ENCODE results near the gene MYL11.

Gene MYL11

GRCh38 chr16:30358577-30358936 is 16.0 kb upstream of the MYL11 start:
- DNase-seq, result no peak
- Mint-ChIP-seq H3K27me3 (no peaks in the 10 kb centered on the region), H3K4me3 (no peak overlapping the region), H3K9me3 (no peaks in the 10 kb centered on the region), H3K36me3 (ENCODE audit: low read depth) (peaks cover 85% of the 10 kb centered on the region), H3K27ac (peak overlapping the region; percentile 55), H3K4me1 (ENCODE audit: low read depth) (peaks cover 32% of the 10 kb centered on the region)

DNA sequence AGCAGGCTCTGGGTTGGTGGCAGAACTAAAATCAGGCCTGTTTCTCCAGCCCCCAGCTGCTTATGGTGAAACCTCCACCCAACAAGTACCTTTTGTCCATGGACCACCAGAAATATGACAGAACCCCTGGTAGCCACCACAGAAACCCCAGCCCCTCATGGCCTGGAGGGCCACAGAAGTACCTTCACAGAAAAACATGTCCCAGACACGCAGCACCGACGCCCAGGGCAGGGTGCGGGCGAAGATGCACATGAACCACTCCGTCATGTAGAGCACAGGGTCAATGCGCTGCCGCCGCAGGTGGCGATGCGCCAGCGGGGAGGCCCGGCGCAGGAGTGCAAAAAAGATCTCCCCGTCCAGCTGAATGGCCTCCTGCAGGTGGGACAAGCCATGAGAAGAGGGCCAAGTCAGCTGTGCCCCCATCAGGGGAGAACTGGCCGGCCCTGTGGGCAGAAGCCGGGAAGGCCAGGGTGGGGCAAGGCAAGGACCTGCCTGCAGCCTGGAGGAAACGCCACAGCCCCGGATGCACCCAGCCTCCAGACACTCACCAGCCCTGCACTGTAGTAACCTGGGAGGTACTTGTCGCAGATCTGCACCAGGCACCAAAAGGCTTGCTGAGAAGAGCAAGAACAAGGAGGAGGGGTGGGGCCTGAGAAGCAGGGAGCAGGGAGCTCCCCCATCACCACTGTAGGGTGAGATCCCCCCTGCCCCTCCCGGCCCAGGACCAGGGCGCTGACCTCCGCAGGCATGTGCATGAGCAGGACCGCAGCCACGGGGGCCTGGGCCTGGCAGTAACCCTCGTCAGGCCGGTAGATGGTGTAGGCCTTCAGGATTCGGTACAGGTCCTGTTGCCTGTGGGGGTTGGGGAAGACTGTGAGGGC is 15.4 kb upstream of the MYL11 start:
- Mint-ChIP-seq H3K27ac (peak overlapping the region; percentile 55), H3K9me3 (no peaks in the 10 kb centered on the region), H3K4me3 (no peak overlapping the region), H3K27me3 (no peaks in the 10 kb centered on the region), H3K36me3 (ENCODE audit: low read depth) (peaks cover 85% of the 10 kb centered on the region), H3K4me1 (ENCODE audit: low read depth) (peaks cover 25% of the 10 kb centered on the region)
- DNase-seq, result no peak

- Mint-ChIP-seq H3K9me3 (no peaks in the 10 kb centered on the region), H3K4me3 (no peak overlapping the region), H3K36me3 (ENCODE audit: low read depth) (peaks cover 85% of the 10 kb centered on the region), H3K4me1 (ENCODE audit: low read depth) (peaks cover 21% of the 10 kb centered on the region), H3K27ac (no peak overlapping the region), H3K27me3 (no peaks in the 10 kb centered on the region)
- DNase-seq, result no peak
These were observed 14.8 kb upstream of the MYL11 start for GRCh38 chr16:30359871-30360170.

- Mint-ChIP-seq H3K27ac (peak overlapping the region; percentile 10), H3K4me3 (no peak overlapping the region), H3K4me1 (ENCODE audit: low read depth) (peaks cover 19% of the 10 kb centered on the region), H3K36me3 (ENCODE audit: low read depth) (peaks cover 89% of the 10 kb centered on the region), H3K27me3 (no peaks in the 10 kb centered on the region), H3K9me3 (no peaks in the 10 kb centered on the region)
- no peak for DNase-seq
These were observed 13.4 kb upstream of the MYL11 start for GRCh38 chr16:30361180-30361579.

DNA sequence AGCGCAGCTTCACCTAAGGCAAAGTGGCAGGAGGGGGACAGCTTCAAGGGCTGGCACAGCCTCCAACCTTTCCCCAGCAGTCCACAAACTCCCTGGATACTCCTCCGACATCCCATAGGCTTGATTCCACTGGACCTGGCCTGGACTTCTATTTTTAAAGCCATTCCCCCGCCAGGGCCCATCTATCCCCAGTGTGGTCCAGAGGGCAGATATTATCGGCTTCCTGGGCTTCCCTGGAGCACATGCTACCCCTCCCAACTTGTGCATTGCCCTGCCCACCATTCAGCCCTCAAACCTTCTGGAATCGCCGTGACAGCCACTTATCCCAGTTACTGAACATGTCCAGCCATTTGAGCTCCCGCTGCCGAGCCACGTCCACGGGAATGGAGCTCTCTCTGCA is 9.4 kb upstream of the MYL11 start:
- Mint-ChIP-seq H3K4me3 (no peak overlapping the region), H3K27me3 (no peaks in the 10 kb centered on the region), H3K27ac (peak overlapping the region; percentile 42), H3K9me3 (no peaks in the 10 kb centered on the region), H3K36me3 (ENCODE audit: low read depth) (peaks cover 83% of the 10 kb centered on the region), H3K4me1 (ENCODE audit: low read depth) (peaks cover 34% of the 10 kb centered on the region)
- no peak for DNase-seq

- no peaks in the 10 kb centered on the region for H3K9me3 Mint-ChIP-seq
- H3K4me3 Mint-ChIP-seq, result peak overlapping the region; percentile 94
- peaks cover 39% of the 10 kb centered on the region for H3K4me1 Mint-ChIP-seq (ENCODE audit: low read depth)
- DNase-seq, result no peak
- H3K27me3 Mint-ChIP-seq, result no peaks in the 10 kb centered on the region
- peaks cover 71% of the 10 kb centered on the region for H3K36me3 Mint-ChIP-seq (ENCODE audit: low read depth)
- peak overlapping the region; percentile 92 for H3K27ac Mint-ChIP-seq
These were observed 8.1 kb upstream of the MYL11 start for GRCh38 chr16:30366511-30366910.

- peak overlapping the region; percentile 92 for H3K27ac Mint-ChIP-seq
- H3K9me3 Mint-ChIP-seq, result no peaks in the 10 kb centered on the region
- peaks cover 45% of the 10 kb centered on the region for H3K4me1 Mint-ChIP-seq (ENCODE audit: low read depth)
These were observed 7.1 kb upstream of the MYL11 start for GRCh38 chr16:30367349-30368009.

DNA sequence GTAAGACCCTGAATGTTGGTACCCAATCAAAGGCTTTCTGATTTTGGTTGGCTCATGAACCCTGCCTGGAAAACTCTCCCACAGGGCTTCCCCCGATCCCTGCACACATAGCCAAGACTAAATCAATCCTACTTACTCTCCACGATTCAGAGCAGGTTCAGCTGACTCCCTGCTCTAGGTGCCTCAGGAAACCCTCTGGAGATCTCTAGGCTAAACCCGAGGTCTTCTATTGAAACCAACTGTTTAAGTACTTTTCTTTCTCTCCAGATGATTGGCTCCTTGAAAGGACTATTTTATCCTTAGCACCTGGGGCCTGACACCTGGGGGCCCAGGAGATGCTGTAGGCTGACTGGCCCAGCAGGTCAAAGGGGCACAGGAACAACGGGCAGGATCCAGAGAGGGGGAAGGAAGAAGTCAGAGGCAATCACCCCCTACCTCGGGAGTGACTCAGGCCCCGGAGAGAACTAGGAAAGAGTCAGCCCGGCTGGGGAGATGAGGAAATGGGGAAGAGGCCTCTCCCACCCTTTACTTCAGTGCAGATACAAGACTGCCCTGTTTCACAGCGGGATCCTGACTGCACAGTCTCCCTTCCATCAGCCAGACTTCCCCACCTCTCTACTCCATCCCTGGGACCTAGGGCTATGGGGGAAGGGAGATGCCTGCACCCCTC is 6.3 kb upstream of the MYL11 start:
- no peaks in the 10 kb centered on the region for H3K27me3 Mint-ChIP-seq
- peaks cover 58% of the 10 kb centered on the region for H3K36me3 Mint-ChIP-seq (ENCODE audit: low read depth)
- H3K9me3 Mint-ChIP-seq, result no peaks in the 10 kb centered on the region
- no peak for DNase-seq
- H3K27ac Mint-ChIP-seq, result peak overlapping the region; percentile 92
- H3K4me1 Mint-ChIP-seq (ENCODE audit: low read depth), result peaks cover 46% of the 10 kb centered on the region
- peak overlapping the region; percentile 94 for H3K4me3 Mint-ChIP-seq

More at GRCh38 chr16:30367349-30368009, 7.1 kb upstream of the MYL11 start:
- peak overlapping the region; percentile 94 for H3K4me3 Mint-ChIP-seq
- H3K36me3 Mint-ChIP-seq (ENCODE audit: low read depth), result peaks cover 63% of the 10 kb centered on the region
- DNase-seq, result no peak
- no peaks in the 10 kb centered on the region for H3K27me3 Mint-ChIP-seq

DNA sequence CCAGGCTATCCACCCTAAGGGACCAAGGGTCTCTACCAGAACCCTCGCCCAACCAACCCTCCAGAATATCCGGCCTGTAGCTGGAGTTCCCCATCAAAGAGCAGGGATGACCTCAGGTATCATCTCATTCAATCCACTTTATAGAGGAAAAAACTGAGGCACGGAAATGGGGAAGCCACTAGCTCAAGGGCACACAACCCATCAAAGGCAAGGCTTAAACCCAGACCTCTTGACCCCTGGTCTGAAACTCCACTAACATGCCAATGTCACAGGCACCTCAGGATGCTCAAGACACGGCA is 5.9 kb upstream of the MYL11 start:
- H3K4me1 Mint-ChIP-seq (ENCODE audit: low read depth), result peaks cover 46% of the 10 kb centered on the region
- DNase-seq, result no peak
- H3K4me3 Mint-ChIP-seq, result peak overlapping the region; percentile 94
- H3K36me3 Mint-ChIP-seq (ENCODE audit: low read depth), result peaks cover 53% of the 10 kb centered on the region
- no peaks in the 10 kb centered on the region for H3K9me3 Mint-ChIP-seq
- H3K27ac Mint-ChIP-seq, result peak overlapping the region; percentile 92
- H3K27me3 Mint-ChIP-seq, result no peaks in the 10 kb centered on the region

DNA sequence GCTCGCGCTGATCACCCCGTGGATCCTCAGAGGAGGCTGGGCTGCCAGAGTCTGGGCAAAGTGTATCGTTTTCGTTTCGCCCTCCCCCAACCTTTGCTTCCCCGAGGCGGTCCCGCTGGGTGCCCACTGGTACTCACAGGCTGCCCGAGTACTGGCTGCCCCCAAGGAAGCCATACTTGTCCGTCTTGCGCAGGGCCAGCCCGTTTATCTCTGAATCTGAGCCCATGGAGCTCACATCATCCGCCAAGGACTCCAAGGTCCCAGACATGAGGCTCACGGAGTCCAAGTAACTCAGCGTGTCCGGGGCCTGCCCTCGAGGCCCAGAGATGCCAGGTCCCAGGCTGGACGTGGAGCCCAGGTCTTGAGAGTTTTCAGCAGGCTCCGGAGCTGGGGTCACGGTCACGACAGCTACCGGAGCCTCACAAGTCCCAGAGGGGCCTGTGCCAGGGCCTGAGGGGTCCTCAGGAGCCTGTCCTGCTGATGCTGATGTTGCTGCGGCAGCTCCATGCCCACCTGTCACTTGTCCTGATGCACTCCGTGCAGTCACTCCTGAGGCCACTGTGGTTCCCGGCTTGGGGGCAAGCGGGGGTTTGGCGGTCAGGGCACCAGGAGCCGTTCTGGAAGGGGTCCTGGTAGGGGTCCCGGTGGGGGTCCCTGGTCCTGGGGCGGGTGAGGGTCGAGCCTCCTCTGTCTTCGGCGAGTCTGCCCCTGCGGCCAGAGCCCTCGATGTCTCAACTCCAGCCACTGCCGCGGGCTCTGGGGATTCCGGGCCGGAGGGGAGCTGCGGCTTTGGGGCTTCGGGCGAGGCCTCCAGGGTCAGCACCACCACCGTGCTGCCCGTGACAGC is 5.3 kb upstream of the MYL11 start:
- peak; percentile 51 for DNase-seq
- H3K4me1 Mint-ChIP-seq (ENCODE audit: low read depth), result peaks cover 46% of the 10 kb centered on the region
- no peaks in the 10 kb centered on the region for H3K27me3 Mint-ChIP-seq
- peak overlapping the region; percentile 92 for H3K27ac Mint-ChIP-seq
- peak overlapping the region; percentile 94 for H3K4me3 Mint-ChIP-seq
- H3K9me3 Mint-ChIP-seq, result no peaks in the 10 kb centered on the region
- H3K36me3 Mint-ChIP-seq (ENCODE audit: low read depth), result peaks cover 47% of the 10 kb centered on the region

GRCh38 chr16:30369938-30370455 is 4.6 kb upstream of the MYL11 start:
- Mint-ChIP-seq H3K4me3 (peak overlapping the region; percentile 94), H3K9me3 (no peaks in the 10 kb centered on the region), H3K4me1 (ENCODE audit: low read depth) (peaks cover 46% of the 10 kb centered on the region), H3K27me3 (no peaks in the 10 kb centered on the region), H3K36me3 (ENCODE audit: low read depth) (peaks cover 40% of the 10 kb centered on the region), H3K27ac (peak overlapping the region; percentile 96)
- no peak for DNase-seq

DNA sequence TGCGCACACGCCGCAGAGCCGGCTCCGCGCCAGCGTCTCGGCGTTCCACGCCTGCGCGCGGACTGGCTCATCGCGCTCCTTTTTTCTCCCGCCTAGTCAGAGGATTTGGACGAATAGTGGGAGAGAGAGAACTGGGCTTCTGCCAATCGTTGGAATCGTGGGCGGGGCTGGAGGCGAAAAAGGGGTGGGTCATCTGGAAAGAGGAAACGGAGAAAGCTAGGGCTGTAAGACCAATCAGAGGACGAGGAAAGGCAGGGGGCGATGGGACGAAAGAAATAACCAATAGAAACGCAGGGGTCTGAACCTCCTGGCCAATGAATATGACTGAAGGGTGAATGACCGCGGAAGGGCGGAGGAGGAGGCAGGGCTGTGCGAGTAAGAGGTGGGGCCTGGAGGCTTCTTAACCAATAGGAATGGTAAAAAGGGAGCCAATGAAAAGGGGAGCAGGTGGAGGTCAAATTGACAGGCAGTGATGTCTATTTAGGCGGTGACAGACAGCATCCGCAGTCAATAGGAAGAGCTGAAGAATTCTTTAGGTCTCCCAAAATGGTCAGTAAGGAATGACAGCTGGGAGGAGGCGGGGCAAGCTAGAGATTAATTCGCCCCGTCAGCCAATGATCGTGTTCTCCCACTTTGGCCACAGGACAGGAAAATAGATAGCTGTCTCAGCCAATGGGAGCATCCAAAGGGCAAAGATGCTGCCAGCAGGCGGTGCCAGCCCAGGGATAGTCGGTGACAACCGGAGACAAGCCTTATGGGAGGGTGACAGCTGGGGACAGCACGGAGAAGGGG is 4.0 kb upstream of the MYL11 start, which contains the start of gene TBC1D10B:
TSS of gene TBC1D10B (minus strand) at position 39 of the 792 bp plus-strand sequence. CDS start 311 bp downstream, outside the sequence.
- Mint-ChIP-seq H3K4me1 (ENCODE audit: low read depth) (peaks cover 40% of the 10 kb centered on the region), H3K27ac (peak within 1 kb of the TSS; percentile 96), H3K9me3 (no peaks in the 10 kb centered on the region), H3K27me3 (no peaks in the 10 kb centered on the region), H3K36me3 (ENCODE audit: low read depth) (peaks cover 34% of the 10 kb centered on the region), H3K4me3 (peak within 1 kb of the TSS; percentile 94)
- peak; percentile 97 for DNase-seq

DNA sequence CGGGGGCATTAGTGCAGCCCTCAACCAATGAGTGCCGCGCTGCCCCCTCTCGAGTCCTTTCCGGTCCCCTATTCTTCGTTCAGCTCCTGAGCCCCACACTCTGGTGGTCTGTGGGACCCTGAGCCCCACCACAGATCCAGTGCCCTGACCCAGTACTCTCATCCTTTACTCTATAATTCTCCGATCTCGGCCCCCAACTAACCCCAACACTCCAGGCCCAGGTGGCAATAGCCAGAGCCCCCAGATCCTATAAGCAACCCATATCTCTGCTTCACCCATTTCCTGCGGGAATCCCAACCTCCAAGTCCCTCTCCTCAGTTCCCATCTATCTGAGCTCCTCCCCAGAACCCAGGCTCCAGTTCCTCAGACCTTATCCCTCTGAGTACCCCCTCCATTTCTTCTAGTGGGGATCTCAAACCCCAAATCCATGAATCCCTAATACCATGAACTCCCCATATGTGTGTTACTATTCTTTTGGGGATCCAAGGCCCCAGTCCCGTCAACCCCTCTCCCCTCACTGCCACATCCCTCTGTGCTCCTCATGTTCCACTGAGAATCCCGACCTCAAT is 3.3 kb upstream of the MYL11 start:
- DNase-seq, result no peak
- Mint-ChIP-seq H3K36me3 (ENCODE audit: low read depth) (peaks cover 31% of the 10 kb centered on the region), H3K27me3 (no peaks in the 10 kb centered on the region), H3K4me3 (peak overlapping the region; percentile 84), H3K9me3 (no peaks in the 10 kb centered on the region), H3K27ac (peak overlapping the region; percentile 96), H3K4me1 (ENCODE audit: low read depth) (peaks cover 38% of the 10 kb centered on the region)

All from activated T-cell treated with anti-CD3 and anti-CD28 coated beads, Interleukin-2, amount 50 U/mL, for 24 hours (primary cell).